HS-27A (cell line): ENCODE data around the gene CNPPD1.

Experiments
- DNase-seq: peaks from one replicate; pipeline ENCODE4 v3.0.0-alpha.2; 2012; ENCODE audit warnings: low read depth, missing footprints

CNPPD1 gene

DNA sequence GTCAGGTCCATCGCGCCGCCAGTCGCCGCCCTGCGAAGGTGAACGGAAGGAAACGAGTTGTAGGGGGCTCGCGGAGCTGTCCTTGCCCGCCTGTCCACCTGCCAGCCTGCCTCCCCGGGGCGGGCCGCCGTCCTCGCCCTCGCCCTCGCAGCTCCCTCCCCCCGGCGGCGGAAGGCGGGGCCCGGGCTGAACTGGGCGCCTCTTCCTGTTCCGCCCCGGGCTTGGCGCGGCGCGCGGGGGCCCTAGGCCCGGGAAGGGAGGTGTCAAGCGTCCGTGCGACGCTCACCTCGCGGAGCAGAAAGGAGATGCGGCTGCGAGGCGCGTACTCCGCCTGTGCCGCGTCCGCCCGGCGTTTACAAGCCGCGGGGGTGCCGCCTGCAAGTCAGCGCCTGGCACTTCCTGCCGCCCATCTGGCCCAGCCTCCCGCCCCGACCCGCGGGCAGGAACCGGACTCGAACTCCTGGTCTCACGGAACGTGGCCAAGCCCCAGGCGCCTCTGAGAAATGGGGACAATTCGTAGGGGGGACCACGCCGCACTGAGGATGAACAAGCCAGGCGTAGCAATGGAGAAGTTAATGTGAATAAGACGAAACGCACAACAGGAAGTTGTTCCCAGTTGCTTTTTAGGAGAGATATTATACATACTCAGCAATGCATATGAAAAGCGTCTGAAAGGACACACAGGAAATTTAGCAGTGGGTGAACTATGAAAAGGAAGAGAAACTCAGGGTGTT is at the start of gene CNPPD1:
Gene CNPPD1, minus strand, starts transcription at position 108 of the 734 bp plus-strand sequence. Its CDS starts 97 bp downstream, at position 11.
- no peak for DNase-seq

GRCh38 chr2:219225350-219225749 is 48.6 kb upstream of the CNPPD1 start:
- DNase-seq: no peak

GRCh38 chr2:219223831-219224610 is 47.3 kb upstream of the CNPPD1 start:
- DNase-seq: no peak

DNA sequence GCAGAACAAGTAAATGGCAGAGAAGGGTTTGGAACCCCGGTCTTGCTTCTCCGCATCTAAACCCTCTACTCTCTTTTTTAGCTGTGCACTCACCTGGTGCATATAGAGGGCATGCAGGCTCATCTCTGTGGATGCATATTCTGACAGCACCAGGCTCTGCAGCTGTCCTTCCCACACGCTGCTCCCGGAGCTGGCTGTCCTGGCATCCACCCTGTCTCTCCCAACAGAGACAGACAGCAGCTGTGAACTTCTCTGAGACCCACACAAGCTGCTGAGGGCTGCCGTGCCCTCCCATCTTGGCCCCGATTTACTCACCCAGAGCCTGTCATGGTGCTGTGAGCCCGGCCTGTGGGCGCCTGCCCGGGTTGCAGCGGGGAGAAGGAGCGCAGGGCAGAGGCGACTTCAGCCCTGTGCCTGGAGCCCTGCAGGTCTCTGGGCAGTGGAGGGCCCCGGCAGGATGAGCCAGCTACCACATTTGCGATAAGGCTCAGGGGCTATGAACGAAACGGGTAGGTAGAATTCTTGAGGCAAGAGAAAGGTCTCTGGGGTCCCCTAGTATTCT is 45.3 kb upstream of the CNPPD1 start:
- DNase-seq: no peak

- DNase-seq: no peak
These were observed 44.1 kb upstream of the CNPPD1 start for GRCh38 chr2:219220652-219221402.

DNA sequence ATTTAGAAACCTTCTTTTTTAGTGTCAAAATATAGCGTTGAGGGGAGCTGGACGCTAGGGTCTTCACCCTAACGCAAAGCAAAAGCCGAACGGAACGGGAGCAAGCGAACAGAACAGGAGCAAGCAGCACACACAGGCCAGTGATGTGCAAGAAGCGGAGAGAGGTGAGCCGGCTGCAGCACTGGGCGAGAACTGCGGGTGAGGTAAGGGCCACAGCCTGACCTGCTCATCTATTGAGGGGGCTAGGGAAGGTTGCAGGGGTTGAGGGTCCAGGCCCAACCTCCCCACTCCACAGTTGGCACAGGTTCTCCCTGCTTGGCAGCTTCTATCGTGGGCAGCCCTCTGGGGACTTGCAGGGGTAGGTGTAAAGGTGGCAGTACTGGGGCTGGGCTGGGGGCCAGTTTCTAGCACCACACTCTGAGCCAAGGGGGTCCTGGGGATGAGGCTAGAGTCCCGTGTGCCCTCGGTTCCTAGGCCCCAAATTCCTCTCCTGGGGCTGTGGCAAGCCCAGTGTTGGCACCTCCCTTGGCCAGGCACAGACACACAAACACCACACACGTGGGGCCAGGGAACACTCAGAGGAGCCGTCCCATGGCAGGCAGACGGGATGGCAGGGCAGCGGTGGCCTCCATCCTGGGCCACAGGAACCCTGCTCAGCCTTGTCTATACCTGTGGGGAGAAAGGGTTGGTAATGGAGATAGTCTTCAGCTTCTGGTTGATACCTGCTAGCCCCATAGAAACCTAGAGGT is 43.2 kb upstream of the CNPPD1 start:
- no peak for DNase-seq

GRCh38 chr2:219218732-219219701 is 42.3 kb upstream of the CNPPD1 start, which contains the start of gene ABCB6:
Gene ABCB6, minus strand, starts transcription at chr2:219218958. Its CDS starts 285 bp downstream, at chr2:219218673.
- peak; percentile 55 for DNase-seq

DNA sequence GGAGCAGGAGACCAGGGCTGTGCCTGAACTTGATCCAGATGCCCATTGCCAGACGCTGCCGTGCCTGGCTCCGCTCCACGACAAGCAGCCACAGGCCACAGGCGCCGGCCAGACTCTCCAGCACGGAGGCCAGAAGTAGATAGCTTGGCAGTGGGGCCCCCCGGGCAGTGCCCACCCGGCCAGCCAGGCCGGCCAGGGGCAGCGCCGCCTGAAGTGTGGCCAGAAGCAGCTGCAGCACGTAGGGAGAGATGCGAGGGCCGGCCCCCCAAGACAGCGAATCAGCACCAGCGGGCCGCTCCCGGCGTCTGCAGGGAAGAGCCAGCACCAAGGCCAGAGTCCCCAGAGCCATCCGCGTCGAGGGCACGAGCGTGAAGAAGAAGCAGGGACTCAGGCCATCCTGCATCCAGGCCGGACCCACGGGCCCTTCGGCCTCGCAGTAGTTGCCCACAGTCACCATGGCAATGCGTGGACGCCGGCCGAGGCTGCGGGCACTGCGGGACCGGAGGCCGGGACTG is 41.5 kb upstream of the CNPPD1 start:
- DNase-seq: peak; percentile 29

- no peak for DNase-seq
These were observed 39.8 kb upstream of the CNPPD1 start for GRCh38 chr2:219216535-219216915.

- DNase-seq: no peak
These were observed 39.3 kb upstream of the CNPPD1 start for GRCh38 chr2:219215871-219216534.

DNA sequence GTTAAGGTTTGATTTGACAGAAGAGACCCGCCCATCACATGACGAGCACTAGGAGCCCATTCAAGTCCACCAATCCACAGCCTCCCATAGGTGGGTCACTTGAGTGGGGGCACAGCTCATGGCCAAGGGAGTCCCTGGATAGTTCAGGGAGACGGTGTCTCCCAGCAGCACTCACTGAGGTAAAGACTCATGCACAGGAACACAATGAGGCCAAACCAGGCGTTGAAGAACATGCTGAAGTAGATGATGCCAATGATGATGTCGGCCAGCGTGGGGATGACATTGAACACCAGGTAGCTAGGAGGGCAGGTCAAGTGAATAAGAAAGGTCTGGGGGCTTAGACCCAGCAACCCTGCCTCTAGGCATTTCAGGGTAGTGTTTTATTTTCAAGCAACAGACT is 38.1 kb upstream of the CNPPD1 start:
- no peak for DNase-seq

DNA sequence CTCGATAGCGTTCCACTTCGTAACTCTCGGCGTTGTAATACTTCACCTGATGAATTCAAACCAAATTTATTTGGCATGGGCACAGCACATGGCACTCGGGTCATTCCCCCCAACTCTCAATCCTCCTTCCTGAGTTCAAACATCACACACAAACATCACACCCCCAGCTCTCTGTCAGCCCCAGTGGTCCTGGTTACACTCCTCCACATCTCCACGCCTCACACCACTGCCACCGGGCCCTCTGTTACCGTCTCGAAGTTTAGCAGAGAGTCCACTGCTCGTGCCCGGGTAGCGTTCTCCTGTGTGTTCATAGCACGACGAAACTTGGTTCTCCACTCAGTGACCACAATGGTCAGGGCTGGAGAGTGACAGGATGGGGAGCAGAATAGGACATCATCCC is 37.4 kb upstream of the CNPPD1 start:
- no peak for DNase-seq

GRCh38 chr2:219213486-219214071 is 36.9 kb upstream of the CNPPD1 start:
- DNase-seq: no peak

- DNase-seq: no peak
These were observed 36.3 kb upstream of the CNPPD1 start for GRCh38 chr2:219213026-219213415.

GRCh38 chr2:219210886-219211362 is 34.2 kb upstream of the CNPPD1 start:
- no peak for DNase-seq

GRCh38 chr2:219210196-219210885 is 33.6 kb upstream of the CNPPD1 start:
- DNase-seq: no peak

- DNase-seq: no peak
These were observed 32.8 kb upstream of the CNPPD1 start for GRCh38 chr2:219209236-219210195.
